ENCODE data around the gene CSNK2A1.

Gene CSNK2A1

DNA sequence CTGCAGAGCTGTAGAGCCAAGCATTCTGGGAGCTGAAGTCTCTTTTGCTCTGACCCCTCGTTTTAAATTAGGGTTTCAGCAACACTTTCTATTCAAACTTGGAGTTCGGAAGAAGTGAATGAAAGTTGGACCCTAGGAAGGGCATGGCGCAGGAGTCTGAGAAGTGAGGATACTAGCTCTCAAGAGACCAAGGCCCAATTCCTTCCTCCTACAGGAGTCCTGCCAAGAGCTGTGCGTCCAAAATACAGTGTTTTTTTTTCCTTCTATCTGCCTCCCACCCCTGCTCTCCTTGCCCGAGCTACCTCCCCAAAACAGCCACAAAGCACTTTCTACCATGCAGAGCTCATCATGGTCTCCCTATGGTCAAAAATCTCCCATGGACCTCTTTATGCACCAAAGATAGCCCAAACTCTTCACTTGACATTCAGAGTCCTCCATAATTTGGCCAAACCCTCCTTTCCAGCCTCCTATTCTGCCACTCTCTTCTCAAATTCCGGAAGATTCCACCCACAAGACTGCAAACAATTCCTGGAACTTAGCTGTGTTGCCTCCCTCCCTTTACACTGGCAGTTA is 649 bp upstream of the CSNK2A1 start:
- H3K4me3 ChIP-seq (ENCODE audit: low read depth, low read length) = peak overlapping the region; percentile 93
- TF ChIP-seq, protein P1, sequence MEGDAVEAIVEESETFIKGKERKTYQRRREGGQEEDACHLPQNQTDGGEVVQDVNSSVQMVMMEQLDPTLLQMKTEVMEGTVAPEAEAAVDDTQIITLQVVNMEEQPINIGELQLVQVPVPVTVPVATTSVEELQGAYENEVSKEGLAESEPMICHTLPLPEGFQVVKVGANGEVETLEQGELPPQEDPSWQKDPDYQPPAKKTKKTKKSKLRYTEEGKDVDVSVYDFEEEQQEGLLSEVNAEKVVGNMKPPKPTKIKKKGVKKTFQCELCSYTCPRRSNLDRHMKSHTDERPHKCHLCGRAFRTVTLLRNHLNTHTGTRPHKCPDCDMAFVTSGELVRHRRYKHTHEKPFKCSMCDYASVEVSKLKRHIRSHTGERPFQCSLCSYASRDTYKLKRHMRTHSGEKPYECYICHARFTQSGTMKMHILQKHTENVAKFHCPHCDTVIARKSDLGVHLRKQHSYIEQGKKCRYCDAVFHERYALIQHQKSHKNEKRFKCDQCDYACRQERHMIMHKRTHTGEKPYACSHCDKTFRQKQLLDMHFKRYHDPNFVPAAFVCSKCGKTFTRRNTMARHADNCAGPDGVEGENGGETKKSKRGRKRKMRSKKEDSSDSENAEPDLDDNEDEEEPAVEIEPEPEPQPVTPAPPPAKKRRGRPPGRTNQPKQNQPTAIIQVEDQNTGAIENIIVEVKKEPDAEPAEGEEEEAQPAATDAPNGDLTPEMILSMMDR (IDR thresholded peaks at IDR 0.05; ENCODE audit: insufficient read depth, low read depth, low read length, missing control alignments) = no peak
- DNase-seq (ENCODE audit: low read depth) = no peak

DNA sequence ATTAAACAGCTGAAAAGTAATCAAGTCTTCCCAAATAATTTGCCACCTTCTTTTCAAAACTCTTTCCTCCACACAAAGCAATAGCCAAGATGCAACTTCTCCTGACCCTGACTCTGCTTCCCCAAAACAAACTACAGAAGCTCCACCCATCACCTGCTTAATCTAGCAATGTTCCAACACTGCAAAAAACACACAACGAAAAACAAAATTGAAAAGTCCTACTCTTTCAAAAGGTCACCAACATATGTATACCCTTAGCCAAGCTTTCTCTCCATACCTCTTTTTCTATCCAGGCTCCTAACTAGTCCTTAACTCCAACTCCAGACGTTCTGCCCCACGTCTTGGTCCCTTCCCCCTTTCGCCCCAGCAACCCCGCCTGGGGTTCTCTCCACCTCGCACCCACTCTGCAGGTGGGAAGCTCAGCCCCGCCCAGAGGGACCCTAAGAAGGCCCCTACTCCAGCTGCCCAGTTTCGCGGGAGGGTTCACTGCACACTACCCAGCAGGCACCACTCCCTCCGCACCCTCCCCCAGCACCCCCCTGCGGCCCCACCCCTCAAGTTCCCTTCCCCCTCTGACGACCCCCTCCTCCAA is 717 bp downstream of the CSNK2A1 start:
- H3K4me3 ChIP-seq (ENCODE audit: low read depth, low read length) = peak overlapping the region; percentile 93
- DNase-seq (ENCODE audit: low read depth) = peak; percentile 58
- TF ChIP-seq, protein P1 (IDR thresholded peaks at IDR 0.05; ENCODE audit: insufficient read depth, low read depth, low read length, missing control alignments) = no peak

DNA sequence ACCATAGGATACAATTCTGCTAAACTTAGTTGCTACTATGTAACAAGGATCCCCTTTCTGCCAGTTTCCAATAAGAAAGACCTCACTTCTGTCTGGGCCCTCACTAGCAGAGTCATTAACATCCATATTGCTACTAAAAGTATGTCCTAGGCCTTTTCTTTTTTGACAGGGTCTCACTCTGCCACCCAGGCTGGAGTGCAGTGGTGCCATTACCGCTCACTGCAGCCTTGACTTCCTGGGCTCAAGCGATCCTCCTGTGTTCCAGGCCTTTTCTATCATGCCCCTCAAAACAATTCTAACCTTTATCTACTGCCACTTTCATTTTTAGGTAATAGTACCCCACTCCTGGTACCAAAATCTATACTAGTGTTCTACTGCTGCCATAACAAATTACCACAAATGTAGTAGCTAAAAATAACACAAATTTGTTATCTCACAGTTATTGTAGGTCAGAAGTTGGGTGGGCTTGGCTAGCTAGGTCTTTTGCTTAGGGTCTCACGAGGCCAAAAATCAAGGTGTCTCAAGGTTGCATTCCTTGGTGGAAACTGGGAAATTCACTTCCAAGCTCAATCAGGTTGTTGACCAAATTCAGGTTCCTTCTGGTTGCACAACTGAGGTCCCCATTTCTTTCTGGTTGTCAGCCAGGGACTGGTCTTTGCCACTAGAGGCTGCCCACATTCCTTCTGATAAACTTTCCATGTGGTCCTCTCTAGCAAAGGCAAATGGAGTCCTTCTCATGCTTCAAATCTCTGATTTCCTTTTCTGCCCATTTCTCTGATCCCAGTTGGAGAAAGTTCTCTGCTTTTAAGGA is 3.0 kb downstream of the CSNK2A1 start:
- no peak for DNase-seq (ENCODE audit: low read depth)
- no peak overlapping the region for H3K4me3 ChIP-seq (ENCODE audit: low read depth, low read length)
- TF ChIP-seq, protein P1 (IDR thresholded peaks at IDR 0.05; ENCODE audit: insufficient read depth, low read depth, low read length, missing control alignments) = no peak

DNA sequence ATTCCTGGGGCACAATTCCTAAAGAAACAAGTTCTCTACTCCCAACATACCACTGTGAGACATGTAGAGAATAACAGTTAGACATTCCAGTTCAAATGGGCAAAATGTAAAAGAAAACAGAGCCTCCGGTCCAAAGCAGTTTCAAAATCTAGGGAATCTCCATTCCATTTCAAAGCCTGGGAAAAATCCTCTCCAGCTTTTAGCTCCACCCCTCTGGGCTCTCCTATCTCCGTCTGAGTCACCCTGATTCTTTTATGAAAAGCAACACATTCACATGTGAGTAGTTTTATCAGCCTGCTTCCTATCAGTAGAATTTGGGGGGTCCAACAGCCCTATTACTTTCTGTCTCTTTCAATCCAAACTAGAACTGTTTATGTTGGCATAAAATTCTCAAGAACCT is 3.7 kb downstream of the CSNK2A1 start:
- H3K4me3 ChIP-seq (ENCODE audit: low read depth, low read length) = no peak overlapping the region
- TF ChIP-seq, protein P1 (IDR thresholded peaks at IDR 0.05; ENCODE audit: insufficient read depth, low read depth, low read length, missing control alignments) = no peak
- DNase-seq (ENCODE audit: low read depth) = no peak

DNA sequence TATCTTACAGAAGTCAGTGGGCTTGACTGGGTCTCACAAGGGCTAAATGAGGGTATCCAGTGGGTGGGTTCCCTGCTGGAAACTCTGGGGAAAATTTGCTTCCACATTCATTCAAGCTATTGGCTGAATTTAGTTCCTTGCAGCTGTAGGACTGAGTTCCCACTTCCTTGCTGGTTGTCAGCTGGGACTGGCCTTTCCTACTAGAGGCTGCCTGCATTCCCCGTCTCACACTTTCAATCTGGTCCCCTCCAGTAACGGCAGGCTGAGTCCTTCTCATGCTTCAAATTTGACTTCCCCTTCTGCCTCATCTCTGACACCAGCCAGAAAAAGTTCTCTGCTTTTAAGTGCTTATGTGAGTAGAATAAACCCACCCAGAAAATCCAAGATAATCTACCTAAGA is 4.4 kb downstream of the CSNK2A1 start:
- no peak for DNase-seq (ENCODE audit: low read depth)
- TF ChIP-seq, protein P1 (IDR thresholded peaks at IDR 0.05; ENCODE audit: insufficient read depth, low read depth, low read length, missing control alignments) = no peak
- H3K4me3 ChIP-seq (ENCODE audit: low read depth, low read length) = no peak overlapping the region

DNA sequence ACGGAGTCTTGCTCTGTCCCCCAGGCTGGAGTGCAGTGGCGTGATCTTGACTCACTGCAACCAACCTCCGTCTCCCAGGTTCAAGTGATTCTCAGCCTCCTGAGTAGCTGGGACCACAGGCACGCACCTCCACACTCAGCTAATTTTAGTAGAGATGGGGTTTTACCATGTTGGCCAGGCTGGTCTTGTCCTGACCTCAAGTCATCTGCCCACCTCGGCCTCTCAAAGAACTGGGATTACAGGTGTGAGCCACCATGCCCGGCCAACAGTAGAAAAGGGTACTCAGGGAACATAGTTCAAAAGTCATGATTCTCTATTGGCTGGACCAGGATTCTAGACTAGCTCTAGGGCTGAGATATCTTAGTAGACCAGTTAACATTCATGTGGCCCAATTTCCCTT is 5.6 kb downstream of the CSNK2A1 start:
- H3K4me3 ChIP-seq (ENCODE audit: low read depth, low read length) = no peak overlapping the region
- no peak for DNase-seq (ENCODE audit: low read depth)
- TF ChIP-seq, protein P1 (IDR thresholded peaks at IDR 0.05; ENCODE audit: insufficient read depth, low read depth, low read length, missing control alignments) = no peak
